Muscle of back (tissue), 11 donors: ENCODE results near the gene FOSL2. TPM values are rescaled to one million over a fixed set of nuclear protein-coding genes. Genes with fewer than 3 reads are reported as not detected.

Source experiments
- DNase-seq, 3 donors: peaks; one replicate each; pipeline versions ENCODE4 v3.0.0 to v3.0.0-alpha.2; 2013
- polyA plus RNA-seq, 10 donors: library from polyadenylated mRNA; unstranded; fragments of 120-200 nt; gene quantifications; one replicate each; pipeline ENCODE4 v1.2.1, GENCODE V29; 2013; ENCODE audit not compliant: insufficient read length in 10 of 10

The FOSL2 gene
- polyA plus RNA-seq, 10 donors: 11.9 to 30.0 (median 15.4) TPM

- peak; percentile 64 to 93 (median 84) for DNase-seq
Measured at GRCh38 chr2:28393114-28393836, 617 bp downstream of the FOSL2 start.

- peak in 1 of 3 donors; percentile 52 for DNase-seq
Measured at GRCh38 chr2:28394331-28394877, 1.7 kb downstream of the FOSL2 start.

- no peak for DNase-seq
Measured at GRCh38 chr2:28394997-28395333, 2.3 kb downstream of the FOSL2 start.

GRCh38 chr2:28395334-28396061 is 2.8 kb downstream of the FOSL2 start:
- peak in 2 of 3 donors; percentile 55 to 77 for DNase-seq

GRCh38 chr2:28397043-28397381 is 4.4 kb downstream of the FOSL2 start:
- no peak for DNase-seq

- DNase-seq: no peak
Measured at GRCh38 chr2:28398101-28398834, 5.6 kb downstream of the FOSL2 start.

GRCh38 chr2:28399289-28399688 is 6.6 kb downstream of the FOSL2 start:
- DNase-seq: no peak

GRCh38 chr2:28399956-28400355 is 7.3 kb downstream of the FOSL2 start:
- DNase-seq: no peak

- DNase-seq: no peak
Measured at GRCh38 chr2:28400419-28400818, 7.8 kb downstream of the FOSL2 start.

- no peak for DNase-seq
Measured at GRCh38 chr2:28400921-28401320, 8.3 kb downstream of the FOSL2 start.

- DNase-seq: no peak
Measured at GRCh38 chr2:28401411-28401810, 8.8 kb downstream of the FOSL2 start.

- no peak for DNase-seq
Measured at GRCh38 chr2:28401948-28402550, 9.4 kb downstream of the FOSL2 start.

- DNase-seq: no peak
Measured at GRCh38 chr2:28403370-28403956, 10.8 kb downstream of the FOSL2 start.

GRCh38 chr2:28404086-28404485 is 11.4 kb downstream of the FOSL2 start:
- no peak for DNase-seq

GRCh38 chr2:28405537-28405936 is 12.9 kb downstream of the FOSL2 start:
- no peak for DNase-seq

GRCh38 chr2:28406276-28407096 is 13.8 kb downstream of the FOSL2 start:
- DNase-seq: no peak

GRCh38 chr2:28407131-28407975 is 14.7 kb downstream of the FOSL2 start:
- no peak for DNase-seq

- DNase-seq: no peak
Measured at GRCh38 chr2:28407976-28408690, 15.5 kb downstream of the FOSL2 start.
